Measurements from ENCODE around the gene IL20RB.
"Not testable (repeated sequence)": the region's sequence is repeated elsewhere in the genome, so short reads cannot be mapped to it uniquely, and the experiment has no call there.

Gene IL20RB

DNA sequence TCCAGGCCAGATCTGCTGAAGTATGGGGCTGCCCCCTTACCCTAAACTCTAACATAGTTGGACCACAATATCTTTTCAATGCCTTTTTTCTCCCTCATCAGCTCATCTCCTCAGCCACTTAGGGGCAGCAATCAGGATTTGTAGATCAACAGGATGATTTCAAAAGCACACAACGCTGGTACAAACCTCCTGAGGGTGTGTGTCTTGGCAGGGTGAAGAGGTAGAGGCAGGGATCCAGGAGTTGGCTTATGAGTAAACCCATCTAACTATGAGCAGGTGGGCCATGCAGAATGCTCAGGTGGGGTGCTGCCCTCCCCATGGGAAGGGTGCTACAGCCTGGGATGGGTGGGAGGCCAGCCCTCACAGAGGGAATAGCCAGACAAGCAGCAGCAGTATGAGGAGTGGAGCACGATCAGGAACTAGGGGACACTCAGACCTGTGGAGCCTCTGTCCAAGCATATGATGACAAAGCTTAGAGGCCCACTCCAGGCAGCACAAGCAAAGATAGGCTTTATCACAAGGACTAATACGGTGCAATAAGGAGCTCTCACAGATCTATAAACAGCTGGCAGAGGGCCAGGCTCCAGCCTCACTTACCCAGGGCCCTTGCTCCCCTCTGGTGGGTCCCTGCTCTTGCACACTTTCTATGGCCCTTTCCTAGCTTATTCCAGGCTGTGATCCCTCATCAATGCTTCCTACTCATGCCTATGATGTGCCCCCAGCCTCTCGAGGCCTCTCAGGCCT is 32.2 kb downstream of the IL20RB start:
- no peak for DNase-seq

DNA sequence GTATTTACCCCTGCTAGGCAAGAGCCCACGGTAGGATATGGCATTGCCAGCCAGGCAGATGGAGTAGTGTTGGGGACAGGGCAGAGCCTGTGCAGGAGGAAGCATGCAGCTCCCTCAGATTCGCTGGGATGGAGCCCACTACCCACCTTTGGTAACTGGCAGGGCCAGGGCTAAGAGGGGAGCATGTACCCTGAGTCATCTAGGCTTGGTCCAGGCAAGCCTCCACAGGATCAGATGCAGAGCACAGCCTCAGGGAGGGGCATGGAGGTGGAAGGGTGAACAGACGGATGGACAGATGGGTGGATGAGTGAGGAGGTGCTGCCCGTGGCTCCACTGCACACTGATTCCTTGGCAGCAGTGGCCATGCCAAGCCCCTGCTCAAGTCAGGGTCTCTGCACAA is 33.0 kb downstream of the IL20RB start:
- DNase-seq: peak; percentile 85

DNA sequence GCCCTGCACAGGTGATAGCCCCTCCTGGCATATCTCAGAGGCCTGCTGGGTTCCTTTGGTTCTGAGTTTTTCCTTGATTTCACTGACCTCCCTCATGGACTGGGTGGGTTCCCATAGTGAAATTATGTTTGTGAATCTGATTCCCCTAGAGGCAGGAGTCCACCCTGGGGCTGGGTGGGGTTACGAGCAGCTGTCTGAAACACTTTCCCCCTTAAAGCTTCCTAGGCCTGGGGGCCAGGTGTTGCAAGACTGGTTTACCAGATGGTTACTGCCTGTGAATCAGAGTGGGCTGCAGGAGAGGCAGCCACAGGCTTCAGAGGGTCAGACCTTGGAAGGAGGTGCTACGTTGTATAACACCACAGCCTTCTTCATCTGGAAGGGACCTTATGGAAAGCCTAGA is 34.3 kb downstream of the IL20RB start:
- no peak for DNase-seq

DNA sequence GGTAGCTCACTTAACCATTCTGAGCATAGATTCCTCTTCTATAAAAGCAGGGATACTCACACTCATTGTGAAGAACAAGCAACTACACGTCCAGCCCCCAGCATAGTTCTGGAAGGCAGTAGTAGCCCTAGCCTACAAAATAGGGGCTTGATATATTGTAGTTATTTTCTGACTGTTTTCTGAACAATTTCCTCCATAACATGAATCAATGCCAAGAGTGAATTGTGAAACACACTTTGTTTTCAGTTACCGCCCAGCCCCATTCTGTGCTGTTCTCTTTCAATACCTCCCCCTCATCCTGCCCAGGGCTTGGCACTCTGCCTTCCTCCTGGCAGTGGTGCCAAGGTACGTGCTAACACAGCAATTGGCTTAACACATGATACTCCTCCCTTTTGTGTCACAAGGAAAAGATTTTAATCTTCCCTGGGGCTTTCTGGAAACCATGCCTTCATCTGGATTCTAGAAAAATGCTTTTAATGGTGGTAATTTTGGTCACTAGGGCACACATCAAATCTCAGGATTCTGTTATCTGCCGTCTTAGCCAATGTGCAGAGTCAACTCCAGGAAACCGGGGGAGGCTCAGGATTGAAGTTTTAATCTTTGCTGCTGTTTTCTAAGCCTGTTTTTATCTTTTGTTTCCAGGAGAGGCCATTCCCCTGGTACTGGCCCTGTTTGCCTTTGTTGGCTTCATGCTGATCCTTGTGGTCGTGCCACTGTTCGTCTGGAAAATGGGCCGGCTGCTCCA is 37.2 kb downstream of the IL20RB start:
- DNase-seq: peak; percentile 93

- DNase-seq: no peak
These were observed 37.9 kb downstream of the IL20RB start for GRCh38 chr3:136995652-136996051.

GRCh38 chr3:137000039-137000438 is 42.3 kb downstream of the IL20RB start:
- no peak for DNase-seq

GRCh38 chr3:137007376-137007775 is 49.6 kb downstream of the IL20RB start:
- not testable (repeated sequence) for DNase-seq

DNA sequence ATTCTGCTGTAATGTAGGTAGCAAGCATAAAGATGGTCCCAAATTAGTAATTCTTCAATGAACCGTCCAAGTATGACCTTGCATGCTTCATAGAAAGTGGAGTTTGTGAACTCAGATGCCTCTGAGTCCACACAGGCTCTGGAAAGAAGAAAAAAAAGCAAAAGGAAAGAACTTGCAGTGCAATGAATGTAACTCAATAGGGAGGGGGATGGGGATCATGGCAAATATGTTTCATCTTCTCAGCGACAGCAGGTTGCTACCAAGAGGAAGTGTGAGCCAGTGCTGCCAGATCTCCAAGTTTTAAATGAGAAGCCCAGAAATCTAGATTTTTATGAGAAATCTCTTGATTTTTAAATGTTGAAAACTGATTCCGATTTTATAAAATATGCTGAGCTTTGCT is 50.3 kb downstream of the IL20RB start:
- no peak for DNase-seq

DNA sequence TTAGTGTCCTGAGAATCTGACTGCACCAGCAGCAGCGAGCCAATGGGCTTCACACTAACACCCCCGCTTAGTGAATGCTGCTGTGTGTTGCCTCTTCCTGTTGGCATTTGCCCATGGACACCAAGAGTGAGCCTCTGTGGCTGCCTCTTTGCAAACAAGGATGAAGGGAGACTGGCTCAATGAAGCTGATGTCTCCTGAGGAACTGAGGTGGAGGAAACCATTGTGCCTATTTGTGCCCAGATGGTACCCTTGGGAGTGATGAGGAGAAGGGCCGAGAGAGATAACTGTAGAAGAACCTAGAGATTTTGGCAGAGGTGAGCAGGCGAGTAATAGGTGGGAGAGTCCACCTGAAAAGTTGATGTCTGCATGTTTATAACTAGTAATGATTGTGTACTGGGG is 51.2 kb downstream of the IL20RB start:
- no peak for DNase-seq

- no peak for DNase-seq
These were observed 52.4 kb downstream of the IL20RB start for GRCh38 chr3:137010137-137010536.

DNA sequence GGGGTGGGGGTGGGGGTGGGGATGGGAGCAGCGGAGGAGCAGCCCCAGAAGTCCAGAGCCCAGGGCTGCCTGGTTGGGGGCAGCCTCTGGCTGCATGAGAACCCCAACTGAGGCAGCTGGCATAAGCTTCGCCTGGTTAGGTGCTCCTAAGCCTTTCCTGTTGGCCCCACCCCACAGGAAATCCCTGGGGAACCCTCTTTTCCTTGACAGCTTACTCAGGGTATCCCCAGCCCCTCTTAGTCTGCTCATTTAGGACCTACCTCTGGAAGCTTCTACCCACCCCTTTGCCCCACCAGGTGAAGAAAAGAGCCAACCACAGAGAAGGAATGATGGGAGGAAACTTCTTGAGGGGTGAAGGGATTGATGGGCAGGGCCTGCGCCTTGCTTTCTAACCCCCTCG is 53.4 kb downstream of the IL20RB start:
- DNase-seq: no peak

GRCh38 chr3:137012097-137012501 is 54.3 kb downstream of the IL20RB start:
- no peak for DNase-seq

DNA sequence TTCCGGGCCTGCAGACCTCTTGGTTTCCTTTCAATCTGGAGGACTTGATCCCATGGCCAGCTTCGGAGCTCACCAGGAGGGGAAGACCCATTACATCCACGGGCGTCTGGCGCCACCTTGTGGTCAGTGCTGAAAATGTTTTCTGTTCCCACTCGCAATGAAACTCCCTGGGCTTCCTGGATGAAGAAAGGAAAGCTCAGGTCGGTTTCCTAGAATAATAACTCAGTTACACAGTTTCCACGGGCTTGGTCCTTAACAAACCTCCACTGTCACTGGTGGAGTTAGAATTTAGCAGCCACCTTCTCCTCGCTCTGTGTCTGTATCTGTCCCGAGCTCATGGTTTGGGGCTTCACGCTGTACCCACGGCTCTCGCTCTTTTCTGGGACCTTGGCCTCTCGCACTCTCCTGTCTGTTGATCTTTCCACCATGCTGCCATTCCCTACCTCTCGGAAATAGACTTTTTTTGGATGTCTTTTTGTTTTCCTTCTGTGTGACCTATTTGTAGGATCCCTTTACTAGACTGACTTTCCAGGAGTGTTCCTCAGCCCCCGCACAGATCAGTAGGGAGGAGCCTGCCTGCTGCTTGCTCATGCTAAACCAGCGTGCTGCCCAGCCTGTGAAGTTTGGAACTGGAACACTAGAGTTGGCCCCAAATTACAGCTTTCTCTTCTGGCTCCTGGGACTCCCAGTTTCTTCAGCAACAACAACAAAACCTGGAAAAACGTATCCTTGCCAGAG is 56.3 kb downstream of the IL20RB start:
- peak; percentile 86 for DNase-seq

- not testable (repeated sequence) for DNase-seq
These were observed 59.5 kb downstream of the IL20RB start for GRCh38 chr3:137017316-137017715.

- no peak for DNase-seq
These were observed 62.5 kb downstream of the IL20RB start for GRCh38 chr3:137020315-137020714.

DNA sequence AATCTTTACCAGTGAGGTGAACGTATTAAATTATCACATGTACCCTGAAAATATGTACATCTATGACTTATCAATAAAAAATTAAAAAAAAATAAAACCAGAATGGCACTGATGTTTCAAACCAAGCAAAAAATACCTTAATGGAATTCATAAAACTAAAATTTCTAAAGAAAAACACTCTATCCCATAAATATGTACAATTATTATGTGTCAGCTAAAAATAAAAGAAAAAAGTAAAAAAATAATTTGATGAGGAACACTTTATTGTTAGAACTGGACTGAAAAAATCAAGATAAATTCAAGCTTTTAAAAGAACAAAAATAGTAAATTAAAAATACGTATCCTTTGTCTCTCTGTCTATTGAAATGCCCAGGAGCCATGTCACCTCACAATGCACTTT is 63.1 kb downstream of the IL20RB start:
- DNase-seq: no peak

DNA sequence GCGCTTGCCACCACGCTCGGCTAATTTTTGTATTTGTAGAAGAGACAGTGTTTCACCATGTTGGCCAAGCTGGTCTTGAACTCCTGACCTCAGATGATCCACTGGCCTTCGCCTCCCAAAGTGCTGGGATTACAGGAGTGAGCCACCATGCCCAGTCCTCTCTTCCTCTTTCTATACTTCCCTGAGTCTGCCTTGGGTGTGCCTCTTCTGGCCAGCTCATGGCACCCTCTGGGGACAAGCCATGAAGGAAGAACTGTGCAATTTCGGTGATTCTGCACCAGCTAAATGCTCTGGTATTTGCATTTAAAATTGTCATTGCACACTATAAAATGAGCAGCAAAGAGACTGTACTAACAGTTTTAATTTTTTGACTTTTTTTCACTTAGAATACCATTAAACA is 66.6 kb downstream of the IL20RB start:
- no peak for DNase-seq

DNA sequence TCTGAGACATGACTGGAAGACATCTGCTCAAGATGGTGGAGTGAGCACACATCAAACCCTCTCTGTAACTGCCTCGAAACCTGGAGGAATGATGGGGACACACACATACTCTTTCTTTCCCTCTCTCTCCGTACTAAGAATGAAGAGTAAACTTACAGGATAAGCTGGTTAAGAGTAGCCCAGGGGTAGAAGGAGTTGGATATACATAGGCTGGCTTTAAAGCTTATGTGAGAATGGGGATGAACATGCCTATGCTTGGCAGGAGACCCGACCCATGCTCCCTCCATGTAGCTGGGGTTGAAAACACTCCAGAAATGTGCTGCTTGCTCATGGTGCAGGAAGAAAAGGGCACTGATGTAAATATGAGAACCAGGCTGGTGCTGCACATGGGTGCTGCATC is 68.9 kb downstream of the IL20RB start:
- DNase-seq: no peak

DNA sequence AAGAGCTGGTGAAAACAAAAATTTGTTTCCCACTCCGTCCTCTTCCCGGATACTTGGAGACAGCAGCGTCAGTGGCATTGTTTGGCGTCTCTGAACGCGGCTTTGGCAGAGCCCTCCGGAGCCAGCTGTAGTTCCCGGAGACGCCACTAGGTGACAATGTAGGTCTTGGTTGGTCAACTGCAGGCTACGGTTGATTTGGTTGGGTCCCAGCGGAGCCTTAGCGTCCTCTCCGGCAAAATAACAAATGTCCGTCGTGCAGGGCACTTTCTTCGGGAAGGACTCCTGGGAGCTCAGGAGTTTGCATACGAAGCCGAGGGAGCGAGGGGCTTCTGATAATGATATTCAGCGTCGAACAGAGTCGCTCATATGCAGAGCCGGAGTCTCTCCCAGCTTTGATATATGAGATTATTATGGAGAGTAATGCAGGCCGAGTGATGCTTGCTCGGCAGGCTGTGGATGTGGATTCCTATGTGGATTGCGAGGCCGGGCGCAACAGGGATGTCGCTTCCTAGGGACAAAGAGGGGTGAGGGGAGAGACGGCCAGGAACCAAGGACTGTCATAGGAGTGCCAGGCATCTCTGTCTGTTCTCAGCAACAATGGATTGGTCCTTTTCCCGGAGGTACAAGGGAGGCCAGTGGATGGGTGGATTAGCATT is 74.8 kb downstream of the IL20RB start:
- DNase-seq: peak; percentile 80

DNA sequence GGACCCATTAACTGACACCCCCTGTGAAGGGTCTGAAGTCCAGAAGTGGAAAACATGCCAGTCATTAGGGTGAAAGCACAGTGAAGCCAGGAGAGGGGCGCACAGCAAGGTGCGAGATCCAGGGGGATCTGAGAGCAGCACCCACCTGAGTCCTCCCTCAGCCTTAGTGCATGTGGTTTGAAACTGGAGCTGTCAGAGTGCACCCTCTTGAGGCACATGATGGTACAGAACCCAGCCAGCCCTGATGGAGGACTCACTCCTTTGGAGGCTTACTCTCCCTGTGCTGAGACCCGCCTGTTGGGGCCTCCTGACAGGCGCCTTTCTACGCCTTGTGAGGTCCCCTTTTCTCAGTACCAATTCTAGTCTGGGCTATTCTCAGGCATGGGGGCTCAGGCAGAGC is 77.8 kb downstream of the IL20RB start:
- no peak for DNase-seq

- no peak for DNase-seq
These were observed 81.8 kb downstream of the IL20RB start for GRCh38 chr3:137039570-137039969.

DNA sequence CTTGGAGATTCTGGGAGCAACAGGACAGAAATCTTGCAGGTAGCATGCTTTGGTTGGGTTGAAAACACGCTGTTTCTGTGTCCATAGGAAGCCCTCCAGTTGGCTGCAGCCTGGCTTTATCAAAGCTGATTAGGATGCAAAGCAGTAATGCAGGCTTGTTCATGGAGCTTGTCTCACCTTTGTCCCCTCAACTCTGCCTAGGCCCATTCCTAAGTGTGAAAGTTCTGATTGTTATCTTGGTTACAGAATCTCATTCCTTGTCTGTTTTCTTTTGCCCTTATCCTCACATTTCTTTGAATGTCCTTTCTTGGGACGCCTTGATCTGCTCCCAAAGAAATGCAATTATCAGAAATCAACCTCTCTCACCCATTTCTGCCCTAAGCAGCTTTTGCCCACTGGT is 83.5 kb downstream of the IL20RB start:
- no peak for DNase-seq

DNA sequence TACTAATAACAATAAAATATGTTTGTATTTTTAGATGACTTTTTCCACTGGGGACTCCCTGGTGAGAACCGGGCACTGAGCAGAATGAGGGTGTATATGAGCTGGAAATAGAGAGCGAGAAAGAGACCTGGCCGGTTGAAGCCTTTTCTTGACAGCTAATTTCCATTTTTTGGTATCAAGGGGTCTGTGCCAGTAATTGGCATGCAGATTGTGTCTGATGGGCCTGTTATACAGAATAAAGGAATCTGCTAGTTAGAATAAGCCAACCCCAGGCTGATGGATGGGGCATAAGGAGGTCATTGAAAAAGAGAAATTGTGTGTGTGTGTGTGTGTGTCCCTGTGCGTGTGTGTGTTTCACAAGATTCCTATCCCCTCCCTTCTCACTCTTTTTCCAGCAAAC is 83.9 kb downstream of the IL20RB start:
- DNase-seq: no peak
